Immature natural killer cell (primary cell): ENCODE results near the gene MTOR. TPM values are rescaled to one million over a fixed set of nuclear protein-coding genes. Genes with fewer than 3 reads are reported as not detected.

Experiments
- DNase-seq, 3 donors: peaks; one replicate each; pipeline ENCODE4 v3.0.0; 2022; ENCODE audit warnings: mixed read lengths in 1 of 3
- H3K27ac Mint-ChIP-seq, 6 donors: one replicate each; pipeline ENCODE4 v1.8.0; 2020; ENCODE audit warnings: mixed read lengths in 6 of 6, mild to moderate bottlenecking in 5 of 6, inconsistent platforms in 4 of 6, moderate library complexity in 3 of 6
- H3K27me3 Mint-ChIP-seq, 3 donors: one replicate each; pipeline ENCODE4 v1.8.0; 2020 to 2021; ENCODE audit warnings: low read depth in 3 of 3, mild to moderate bottlenecking in 3 of 3, mixed read lengths in 3 of 3, moderate library complexity in 3 of 3, inconsistent platforms in 1 of 3
- H3K36me3 Mint-ChIP-seq, 3 donors: one replicate each; pipeline ENCODE4 v1.8.0; 2020; ENCODE audit warnings: mixed read lengths in 3 of 3, inconsistent platforms in 2 of 3, mild to moderate bottlenecking in 2 of 3
- H3K4me1 Mint-ChIP-seq, 2 donors: one replicate each; pipeline ENCODE4 v1.8.0; 2020; ENCODE audit warnings: inconsistent platforms in 2 of 2, mild to moderate bottlenecking in 2 of 2, mixed read lengths in 2 of 2, moderate library complexity in 1 of 2
- H3K4me3 Mint-ChIP-seq, 5 donors: one replicate each; pipeline ENCODE4 v1.8.0; 2020; ENCODE audit warnings: mild to moderate bottlenecking in 5 of 5, mixed read lengths in 5 of 5, inconsistent platforms in 3 of 5, moderate library complexity in 3 of 5
- H3K9me3 Mint-ChIP-seq, 6 donors: one replicate each; pipeline ENCODE4 v1.8.0; 2020; ENCODE audit warnings: mild to moderate bottlenecking in 6 of 6, mixed read lengths in 6 of 6, inconsistent platforms in 4 of 6, moderate library complexity in 3 of 6
- polyA plus RNA-seq, 3 donors: library from polyadenylated mRNA; unstranded; fragments of 300-500 nt; fragmentation: Illumina TruSeq; gene quantifications; one replicate each; pipeline ENCODE4 v1.2.3, GENCODE V29; 2021

The MTOR gene
- polyA plus RNA-seq, 3 donors from 2014 or later: 1.7 to 10.1 (median 3.8) TPM

- peaks cover 23 to 52% (median 25%) of the 10 kb centered on the region in 3 donors for H3K36me3 Mint-ChIP-seq
- H3K9me3 Mint-ChIP-seq: no peaks in the 10 kb centered on the region
Observed at GRCh38 chr1:11153184-11153583, 109.2 kb downstream of the MTOR start.

GRCh38 chr1:11152755-11153154 is 109.6 kb downstream of the MTOR start:
- H3K27ac Mint-ChIP-seq: peak overlapping the region in 2 of 6 donors; percentile 37 to 47
- no peaks in the 10 kb centered on the region for H3K4me1 Mint-ChIP-seq
- no peaks in the 10 kb centered on the region for H3K9me3 Mint-ChIP-seq
- no peak overlapping the region for H3K4me3 Mint-ChIP-seq
- peaks cover 0 to 1% (median 0%) of the 10 kb centered on the region in 3 donors for H3K27me3 Mint-ChIP-seq
- H3K36me3 Mint-ChIP-seq: peaks cover 23 to 53% (median 30%) of the 10 kb centered on the region in 3 donors
- DNase-seq: no peak

More at GRCh38 chr1:11153184-11153583, 109.2 kb downstream of the MTOR start:
- peak overlapping the region in 2 of 6 donors; percentile 37 to 47 for H3K27ac Mint-ChIP-seq
- DNase-seq: no peak
- peaks cover 0 to 1% (median 0%) of the 10 kb centered on the region in 3 donors for H3K27me3 Mint-ChIP-seq
- no peak overlapping the region for H3K4me3 Mint-ChIP-seq
- no peaks in the 10 kb centered on the region for H3K4me1 Mint-ChIP-seq

GRCh38 chr1:11151826-11152612 is 110.3 kb downstream of the MTOR start:
- DNase-seq: no peak
- Mint-ChIP-seq H3K4me1 (no peaks in the 10 kb centered on the region), H3K27me3 (peaks cover 0 to 1% (median 0%) of the 10 kb centered on the region in 3 donors), H3K36me3 (peaks cover 20 to 53% (median 28%) of the 10 kb centered on the region in 3 donors), H3K4me3 (no peak overlapping the region), H3K9me3 (no peaks in the 10 kb centered on the region), H3K27ac (peak overlapping the region in 1 of 6 donors; percentile 37)

- no peaks in the 10 kb centered on the region for H3K27me3 Mint-ChIP-seq
Observed at GRCh38 chr1:11151114-11151513, 111.2 kb downstream of the MTOR start.

GRCh38 chr1:11150326-11150725 is 112.0 kb downstream of the MTOR start:
- Mint-ChIP-seq H3K27me3 (no peaks in the 10 kb centered on the region), H3K27ac (no peak overlapping the region), H3K9me3 (no peaks in the 10 kb centered on the region), H3K4me1 (no peaks in the 10 kb centered on the region), H3K36me3 (peaks cover 12 to 49% (median 26%) of the 10 kb centered on the region in 3 donors), H3K4me3 (no peak overlapping the region)
- DNase-seq: no peak

More at GRCh38 chr1:11151114-11151513, 111.2 kb downstream of the MTOR start:
- no peak overlapping the region for H3K4me3 Mint-ChIP-seq
- peaks cover 12 to 52% (median 26%) of the 10 kb centered on the region in 3 donors for H3K36me3 Mint-ChIP-seq
- H3K27ac Mint-ChIP-seq: no peak overlapping the region
- DNase-seq: no peak
- H3K4me1 Mint-ChIP-seq: no peaks in the 10 kb centered on the region
- no peaks in the 10 kb centered on the region for H3K9me3 Mint-ChIP-seq

GRCh38 chr1:11147197-11147770 is 115.1 kb downstream of the MTOR start:
- H3K36me3 Mint-ChIP-seq: peaks cover 16 to 61% (median 29%) of the 10 kb centered on the region in 3 donors

GRCh38 chr1:11145741-11146140 is 116.6 kb downstream of the MTOR start:
- no peak overlapping the region for H3K4me3 Mint-ChIP-seq
- H3K27ac Mint-ChIP-seq: no peak overlapping the region
- DNase-seq: no peak
- H3K36me3 Mint-ChIP-seq: peaks cover 16 to 58% (median 29%) of the 10 kb centered on the region in 3 donors
- H3K4me1 Mint-ChIP-seq: no peaks in the 10 kb centered on the region
- no peaks in the 10 kb centered on the region for H3K9me3 Mint-ChIP-seq
- H3K27me3 Mint-ChIP-seq: no peaks in the 10 kb centered on the region

More at GRCh38 chr1:11147197-11147770, 115.1 kb downstream of the MTOR start:
- H3K4me3 Mint-ChIP-seq: no peak overlapping the region
- no peaks in the 10 kb centered on the region for H3K9me3 Mint-ChIP-seq
- H3K4me1 Mint-ChIP-seq: no peaks in the 10 kb centered on the region
- H3K27ac Mint-ChIP-seq: no peak overlapping the region
- no peaks in the 10 kb centered on the region for H3K27me3 Mint-ChIP-seq
- DNase-seq: no peak

GRCh38 chr1:11144570-11145256 is 117.6 kb downstream of the MTOR start:
- peaks cover 14 to 54% (median 29%) of the 10 kb centered on the region in 3 donors for H3K36me3 Mint-ChIP-seq

GRCh38 chr1:11143907-11144306 is 118.4 kb downstream of the MTOR start:
- Mint-ChIP-seq H3K27me3 (no peaks in the 10 kb centered on the region), H3K4me1 (no peaks in the 10 kb centered on the region), H3K9me3 (no peaks in the 10 kb centered on the region), H3K36me3 (peaks cover 11 to 49% (median 31%) of the 10 kb centered on the region in 3 donors), H3K4me3 (no peak overlapping the region), H3K27ac (peak overlapping the region in 1 of 6 donors; percentile 44)
- no peak for DNase-seq

More at GRCh38 chr1:11144570-11145256, 117.6 kb downstream of the MTOR start:
- Mint-ChIP-seq H3K4me3 (no peak overlapping the region), H3K9me3 (no peaks in the 10 kb centered on the region), H3K4me1 (no peaks in the 10 kb centered on the region), H3K27me3 (no peaks in the 10 kb centered on the region), H3K27ac (no peak overlapping the region)
- no peak for DNase-seq

- H3K27ac Mint-ChIP-seq: peak overlapping the region in 1 of 6 donors; percentile 44
- peaks cover 11 to 52% (median 34%) of the 10 kb centered on the region in 3 donors for H3K36me3 Mint-ChIP-seq
Observed at GRCh38 chr1:11143401-11143800, 119.0 kb downstream of the MTOR start.

GRCh38 chr1:11142618-11143391 is 119.5 kb downstream of the MTOR start:
- H3K9me3 Mint-ChIP-seq: no peaks in the 10 kb centered on the region
- no peak overlapping the region for H3K4me3 Mint-ChIP-seq
- no peaks in the 10 kb centered on the region for H3K27me3 Mint-ChIP-seq
- no peaks in the 10 kb centered on the region for H3K4me1 Mint-ChIP-seq
- H3K36me3 Mint-ChIP-seq: peaks cover 11 to 52% (median 28%) of the 10 kb centered on the region in 3 donors
- peak overlapping the region in 1 of 6 donors; percentile 44 for H3K27ac Mint-ChIP-seq
- no peak for DNase-seq

More at GRCh38 chr1:11143401-11143800, 119.0 kb downstream of the MTOR start:
- Mint-ChIP-seq H3K4me3 (no peak overlapping the region), H3K4me1 (no peaks in the 10 kb centered on the region), H3K27me3 (no peaks in the 10 kb centered on the region), H3K9me3 (no peaks in the 10 kb centered on the region)
- DNase-seq: no peak

GRCh38 chr1:11138952-11139351 is 123.4 kb downstream of the MTOR start:
- peak overlapping the region in 2 of 6 donors; percentile 8 to 46 for H3K27ac Mint-ChIP-seq

GRCh38 chr1:11138029-11138428 is 124.3 kb downstream of the MTOR start:
- DNase-seq: no peak
- no peak overlapping the region for H3K4me3 Mint-ChIP-seq
- H3K4me1 Mint-ChIP-seq: no peaks in the 10 kb centered on the region
- H3K27me3 Mint-ChIP-seq: no peaks in the 10 kb centered on the region
- no peak overlapping the region for H3K27ac Mint-ChIP-seq
- peaks cover 7 to 41% (median 11%) of the 10 kb centered on the region in 3 donors for H3K36me3 Mint-ChIP-seq
- H3K9me3 Mint-ChIP-seq: no peaks in the 10 kb centered on the region

More at GRCh38 chr1:11138952-11139351, 123.4 kb downstream of the MTOR start:
- Mint-ChIP-seq H3K9me3 (no peaks in the 10 kb centered on the region), H3K36me3 (peaks cover 14 to 42% (median 19%) of the 10 kb centered on the region in 3 donors), H3K4me1 (no peaks in the 10 kb centered on the region), H3K27me3 (no peaks in the 10 kb centered on the region), H3K4me3 (no peak overlapping the region)
- DNase-seq: no peak
